DND-41 (cell line): ENCODE data around the gene CHIT1.

Source experiments
- ATAC-seq: fragments of 200-7000 bp; cut with Tn5 transposase; 3 replicates; pipeline ENCODE4 v1.9.1; 2021; ENCODE audit warnings: low read depth; ENCODE audit not compliant: insufficient read depth
- DNase-seq: peaks from one replicate; pipeline ENCODE4 v3.0.0-alpha.2; 2020
- H2AFZ ChIP-seq: 2 replicates; pipeline ENCODE4 v1.6.0; 2012; ENCODE audit warnings: low read depth, low read length
- H3K27ac ChIP-seq: 2 replicates; pipeline ENCODE4 v1.5.1; 2012; ENCODE audit warnings: low read length, inconsistent platforms
- H3K27me3 ChIP-seq: fragments of 200-600 bp; sonication (generic); 2 replicates; pipeline ENCODE4 v1.6.0; 2012; ENCODE audit warnings: low read length, mild to moderate bottlenecking, inconsistent platforms; ENCODE audit not compliant: insufficient read depth, poor library complexity
- H3K36me3 ChIP-seq: 2 replicates; pipeline ENCODE4 v1.5.1; 2012; ENCODE audit warnings: low read length, inconsistent platforms; ENCODE audit not compliant: insufficient read depth
- H3K4me1 ChIP-seq: 2 replicates; pipeline ENCODE4 v1.5.1; 2012; ENCODE audit warnings: mild to moderate bottlenecking, low read length; ENCODE audit not compliant: insufficient read depth
- H3K4me2 ChIP-seq: 2 replicates; pipeline ENCODE4 v1.6.0; 2012; ENCODE audit warnings: mild to moderate bottlenecking, moderate library complexity, low read length, inconsistent platforms; ENCODE audit not compliant: insufficient read depth
- H3K4me3 ChIP-seq, 2 experiments: fragments of 200-600 bp in 1 of 2; shearing (Covaris generic) in 1 of 2; 2 replicates each; pipeline ENCODE4 v1.5.1; 2012 to 2016; ENCODE audit warnings: inconsistent platforms in 2 of 2, low read length in 2 of 2, mild to moderate bottlenecking in 2 of 2, low read depth in 1 of 2, moderate library complexity in 1 of 2
- H3K79me2 ChIP-seq: 2 replicates; pipeline ENCODE4 v1.6.0; 2012; ENCODE audit warnings: low read length, inconsistent platforms; ENCODE audit not compliant: insufficient read depth
- H3K9ac ChIP-seq: 2 replicates; pipeline ENCODE4 v1.6.0; 2012; ENCODE audit warnings: low read depth, mild to moderate bottlenecking, inconsistent platforms, low read length, moderate library complexity
- H3K9me3 ChIP-seq: 2 replicates; pipeline ENCODE4 v1.5.1; 2012; ENCODE audit warnings: low read length, moderate library complexity, mild to moderate bottlenecking, inconsistent platforms; ENCODE audit not compliant: insufficient read depth, severe bottlenecking
- H4K20me1 ChIP-seq: 2 replicates; pipeline ENCODE4 v1.6.0; 2012; ENCODE audit warnings: low read length; ENCODE audit not compliant: insufficient read depth
- CTCF ChIP-seq: IDR thresholded peaks from 2 replicates; pipeline ENCODE4 v1.5.1; 2012; ENCODE audit warnings: borderline replicate concordance, low read length, moderate library complexity, mild to moderate bottlenecking; ENCODE audit not compliant: poor library complexity, severe bottlenecking; ENCODE audit errors: extremely low read depth
- EZH2 ChIP-seq: IDR thresholded peaks from 3 replicates; pipeline ENCODE4 v1.6.1; 2012; ENCODE audit warnings: borderline replicate concordance, low read depth, mild to moderate bottlenecking, moderate library complexity, low read length, inconsistent platforms; ENCODE audit not compliant: severe bottlenecking

CHIT1 gene

GRCh38 chr1:203229471-203230135 lies at the start of gene CHIT1:
TSS of gene CHIT1 (minus strand) at chr1:203229673. CDS start at chr1:203229636, 37 bp downstream.
- Histone ChIP-seq H3K9me3 (no peaks in the 10 kb centered on the region), H4K20me1 (no peaks in the 10 kb centered on the region), H3K9ac (no peak within 1 kb of the TSS), H3K27me3 (peaks cover 14% of the 10 kb centered on the region), H2AFZ (no peak within 1 kb of the TSS), H3K4me1 (no peaks in the 10 kb centered on the region), H3K4me3 (no peak within 1 kb of the TSS), H3K36me3 (no peaks in the 10 kb centered on the region), H3K4me2 (no peak within 1 kb of the TSS), H3K27ac (no peak within 1 kb of the TSS), H3K79me2 (no peaks in the 10 kb centered on the region)
- TF ChIP-seq EZH2 (no peak), CTCF (no peak)
- DNase-seq, result no peak
- no peak for ATAC-seq

- Histone ChIP-seq H3K27ac (peak overlapping the region; percentile 19; the same call in 1 of the 2 replicates), H3K79me2 (no peaks in the 10 kb centered on the region), H3K4me3 (no peak overlapping the region), H2AFZ (no peak overlapping the region), H3K27me3 (no peaks in the 10 kb centered on the region), H3K4me2 (no peak overlapping the region), H3K9ac (no peak overlapping the region), H3K4me1 (peaks cover 37% of the 10 kb centered on the region), H4K20me1 (no peaks in the 10 kb centered on the region), H3K36me3 (no peaks in the 10 kb centered on the region), H3K9me3 (no peaks in the 10 kb centered on the region)
- DNase-seq, result no peak
- ATAC-seq, result no peak
- TF ChIP-seq EZH2, result no peak
- no peak for TF ChIP-seq CTCF
Observed at GRCh38 chr1:203278885-203279406, 49.5 kb upstream of the CHIT1 start.

GRCh38 chr1:203278082-203278884 lies 48.8 kb upstream of the CHIT1 start:
- H3K4me2 ChIP-seq, result no peak overlapping the region
- H3K4me3 ChIP-seq, result no peak overlapping the region
- no peaks in the 10 kb centered on the region for H4K20me1 ChIP-seq
- no peaks in the 10 kb centered on the region for H3K9me3 ChIP-seq
- peak overlapping the region; percentile 19 for H3K27ac ChIP-seq
- ATAC-seq (peak; percentile 42; the same call in 2 of the 3 replicates), DNase-seq (no peak)
- TF ChIP-seq EZH2 (no peak), CTCF (no peak)
- no peak overlapping the region for H2AFZ ChIP-seq
- H3K4me1 ChIP-seq, result peaks cover 43% of the 10 kb centered on the region
- H3K36me3 ChIP-seq, result no peaks in the 10 kb centered on the region
- H3K79me2 ChIP-seq, result no peaks in the 10 kb centered on the region
- no peak overlapping the region; the same call in 1 of the 2 replicates for H3K9ac ChIP-seq
- no peaks in the 10 kb centered on the region for H3K27me3 ChIP-seq
